ENCODE measurements around the gene ATP8A2. TPM values are rescaled to one million over a fixed set of nuclear protein-coding genes. Genes with fewer than 3 reads are reported as not detected.
A peak's percentile ranks its signal among the peaks of the same experiment; 100 is the strongest.

The ATP8A2 gene
- total RNA-seq, 1 donor from 2014 or later: 1.3 TPM

- FAIRE-seq (no peak), DNase-seq (ENCODE audit: low read depth) (no peak)
- Histone ChIP-seq H3K36me3 (ENCODE audit: insufficient read depth, low read length) (no peaks in the 10 kb centered on the region), H3K4me3 (ENCODE audit: insufficient read depth, low read depth, low read length) (no peak overlapping the region), H4K20me1 (ENCODE audit: insufficient read depth, low read length) (no peaks in the 10 kb centered on the region), H3K9ac (ENCODE audit: low read length) (no peak overlapping the region), H3K79me2 (ENCODE audit: insufficient read depth, low read length) (no peaks in the 10 kb centered on the region), H3K4me1 (ENCODE audit: insufficient read depth, low read length) (peaks cover 5% of the 10 kb centered on the region), H3K4me2 (ENCODE audit: low read length) (no peak overlapping the region), H3K27me3 (ENCODE audit: insufficient read depth, low read length) (no peaks in the 10 kb centered on the region), H2AFZ (ENCODE audit: low read depth, low read length) (no peak overlapping the region), H3K9me3 (ENCODE audit: insufficient read depth, low read depth, low read length) (no peaks in the 10 kb centered on the region), H3K27ac (ENCODE audit: low read depth, low read length) (no peak overlapping the region)
- Mint-ChIP-seq H3K4me1 (ENCODE audit: low read depth, unreplicated experiment) (peaks cover 5% of the 10 kb centered on the region), H3K27ac (ENCODE audit: unreplicated experiment) (no peak overlapping the region), H3K27me3 (ENCODE audit: low read depth, unreplicated experiment) (peaks cover 4% of the 10 kb centered on the region), H3K4me3 (ENCODE audit: unreplicated experiment) (no peak overlapping the region), H3K36me3 (ENCODE audit: low read depth, unreplicated experiment) (peaks cover 2% of the 10 kb centered on the region), H3K9me3 (ENCODE audit: unreplicated experiment) (peaks cover 2% of the 10 kb centered on the region)
- TF ChIP-seq EZH2 (IDR thresholded peaks at IDR 0.05; ENCODE audit: insufficient read depth, low read length) (no peak), CTCF (IDR thresholded peaks at IDR 0.05; ENCODE audit: insufficient read depth, low read depth, low read length) (no peak)
These were observed 607.2 kb downstream of the ATP8A2 start for GRCh38 chr13:25978961-25979360.

GRCh38 chr13:25979371-25979770 is 607.6 kb downstream of the ATP8A2 start:
- Histone ChIP-seq H3K27me3 (ENCODE audit: insufficient read depth, low read length) (no peaks in the 10 kb centered on the region), H3K4me1 (ENCODE audit: insufficient read depth, low read length) (peaks cover 5% of the 10 kb centered on the region), H3K27ac (ENCODE audit: low read depth, low read length) (no peak overlapping the region), H3K9me3 (ENCODE audit: insufficient read depth, low read depth, low read length) (no peaks in the 10 kb centered on the region), H4K20me1 (ENCODE audit: insufficient read depth, low read length) (no peaks in the 10 kb centered on the region), H3K36me3 (ENCODE audit: insufficient read depth, low read length) (no peaks in the 10 kb centered on the region), H2AFZ (ENCODE audit: low read depth, low read length) (no peak overlapping the region), H3K4me3 (ENCODE audit: insufficient read depth, low read depth, low read length) (no peak overlapping the region), H3K4me2 (ENCODE audit: low read length) (no peak overlapping the region), H3K9ac (ENCODE audit: low read length) (no peak overlapping the region), H3K79me2 (ENCODE audit: insufficient read depth, low read length) (no peaks in the 10 kb centered on the region)
- TF ChIP-seq EZH2 (IDR thresholded peaks at IDR 0.05; ENCODE audit: insufficient read depth, low read length) (no peak), CTCF (IDR thresholded peaks at IDR 0.05; ENCODE audit: insufficient read depth, low read depth, low read length) (no peak)
- H3K36me3 Mint-ChIP-seq (ENCODE audit: low read depth, unreplicated experiment): peaks cover 2% of the 10 kb centered on the region
- peaks cover 4% of the 10 kb centered on the region for H3K27me3 Mint-ChIP-seq (ENCODE audit: low read depth, unreplicated experiment)
- FAIRE-seq (no peak), DNase-seq (ENCODE audit: low read depth) (no peak)
- H3K9me3 Mint-ChIP-seq (ENCODE audit: unreplicated experiment): peaks cover 1% of the 10 kb centered on the region
- H3K4me1 Mint-ChIP-seq (ENCODE audit: low read depth, unreplicated experiment): peaks cover 5% of the 10 kb centered on the region
- no peak overlapping the region for H3K4me3 Mint-ChIP-seq (ENCODE audit: unreplicated experiment)
- H3K27ac Mint-ChIP-seq (ENCODE audit: unreplicated experiment): no peak overlapping the region

- H3K27me3 Mint-ChIP-seq (ENCODE audit: low read depth, unreplicated experiment): peaks cover 3% of the 10 kb centered on the region
- H3K27me3 ChIP-seq (ENCODE audit: insufficient read depth, low read length): no peaks in the 10 kb centered on the region
- H3K27ac ChIP-seq (ENCODE audit: low read depth, low read length): no peak overlapping the region
- no peak overlapping the region for H3K27ac Mint-ChIP-seq (ENCODE audit: unreplicated experiment)
- H3K4me3 Mint-ChIP-seq (ENCODE audit: unreplicated experiment): no peak overlapping the region
- peaks cover 5% of the 10 kb centered on the region for H3K4me1 Mint-ChIP-seq (ENCODE audit: low read depth, unreplicated experiment)
- H3K36me3 Mint-ChIP-seq (ENCODE audit: low read depth, unreplicated experiment): peaks cover 2% of the 10 kb centered on the region
- no peaks in the 10 kb centered on the region for H3K36me3 ChIP-seq (ENCODE audit: insufficient read depth, low read length)
- H3K9me3 Mint-ChIP-seq (ENCODE audit: unreplicated experiment): no peaks in the 10 kb centered on the region
- no peak for FAIRE-seq
- H3K9me3 ChIP-seq (ENCODE audit: insufficient read depth, low read depth, low read length): no peaks in the 10 kb centered on the region
- H3K4me1 ChIP-seq (ENCODE audit: insufficient read depth, low read length): peaks cover 5% of the 10 kb centered on the region
- TF ChIP-seq EZH2 (IDR thresholded peaks at IDR 0.05; ENCODE audit: insufficient read depth, low read length) (no peak), CTCF (IDR thresholded peaks at IDR 0.05; ENCODE audit: insufficient read depth, low read depth, low read length) (peak; percentile 23)
- H2AFZ ChIP-seq (ENCODE audit: low read depth, low read length): no peak overlapping the region
- H3K79me2 ChIP-seq (ENCODE audit: insufficient read depth, low read length): no peaks in the 10 kb centered on the region
- no peak overlapping the region for H3K9ac ChIP-seq (ENCODE audit: low read length)
- no peak overlapping the region for H3K4me3 ChIP-seq (ENCODE audit: insufficient read depth, low read depth, low read length)
- no peak overlapping the region for H3K4me2 ChIP-seq (ENCODE audit: low read length)
- no peaks in the 10 kb centered on the region for H4K20me1 ChIP-seq (ENCODE audit: insufficient read depth, low read length)
- DNase-seq (ENCODE audit: low read depth): no peak
These were observed 608.5 kb downstream of the ATP8A2 start for GRCh38 chr13:25980255-25980654.

Measured in astrocyte (in vitro differentiated cells and primary cell).